Neural cell (in vitro differentiated cells): ENCODE data around the gene MKNK1.

Experiments
- CTCF ChIP-seq: fragments of 450-650 bp; IDR thresholded peaks from 2 replicates; pipeline ENCODE4 v1.5.1; 2014; ENCODE audit warnings: antibody characterized with exemption, mild to moderate bottlenecking, moderate library complexity; ENCODE audit not compliant: poor library complexity, severe bottlenecking
- EP300 ChIP-seq: fragments of 450-650 bp; conservative IDR thresholded peaks from 2 replicates; pipeline ENCODE4 v1.6.1; 2014; ENCODE audit warnings: antibody characterized with exemption, mild to moderate bottlenecking, moderate library complexity; ENCODE audit not compliant: poor library complexity, severe bottlenecking
- POLR2AphosphoS5 ChIP-seq: IDR thresholded peaks from 2 replicates; pipeline ENCODE4 v1.6.1; 2012
- RAD21 ChIP-seq: fragments of 450-650 bp; conservative IDR thresholded peaks from 2 replicates; pipeline ENCODE4 v1.6.1; 2014; ENCODE audit warnings: antibody characterized with exemption, mild to moderate bottlenecking, moderate library complexity

- no peak for TF ChIP-seq CTCF
- TF ChIP-seq RAD21: no peak
- TF ChIP-seq POLR2AphosphoS5: no peak
- TF ChIP-seq EP300: no peak
Measured at GRCh38 chr1:46545784-46546183, 58.3 kb downstream of the MKNK1 start.
